ENCODE results near the gene CLIC5. TPM values are rescaled to one million over a fixed set of nuclear protein-coding genes. Genes with fewer than 3 reads are reported as not detected.

Gene CLIC5
- total RNA-seq, 2 experiments from 2014 or later = 0.03 to 0.08 TPM

DNA sequence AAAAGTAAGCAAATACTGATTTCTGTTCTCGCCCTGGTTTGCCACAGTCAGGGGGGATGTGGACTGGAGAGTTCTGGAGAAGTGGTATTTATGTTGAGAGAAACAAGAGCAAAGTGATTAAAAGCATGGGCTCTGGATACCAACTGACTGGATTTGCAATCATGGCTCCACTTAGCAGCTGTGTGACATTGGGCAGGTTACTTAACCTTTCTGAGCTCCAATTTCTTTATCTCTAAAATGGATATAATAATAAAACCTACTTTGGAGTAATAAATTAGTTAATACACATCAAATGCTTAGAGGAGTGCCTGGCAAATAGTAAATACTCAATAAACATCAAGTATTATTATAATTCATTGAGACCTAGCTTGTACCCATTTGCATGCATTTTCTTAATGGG lies 111.7 kb downstream of the CLIC5 start:
- TF ChIP-seq, protein P1, sequence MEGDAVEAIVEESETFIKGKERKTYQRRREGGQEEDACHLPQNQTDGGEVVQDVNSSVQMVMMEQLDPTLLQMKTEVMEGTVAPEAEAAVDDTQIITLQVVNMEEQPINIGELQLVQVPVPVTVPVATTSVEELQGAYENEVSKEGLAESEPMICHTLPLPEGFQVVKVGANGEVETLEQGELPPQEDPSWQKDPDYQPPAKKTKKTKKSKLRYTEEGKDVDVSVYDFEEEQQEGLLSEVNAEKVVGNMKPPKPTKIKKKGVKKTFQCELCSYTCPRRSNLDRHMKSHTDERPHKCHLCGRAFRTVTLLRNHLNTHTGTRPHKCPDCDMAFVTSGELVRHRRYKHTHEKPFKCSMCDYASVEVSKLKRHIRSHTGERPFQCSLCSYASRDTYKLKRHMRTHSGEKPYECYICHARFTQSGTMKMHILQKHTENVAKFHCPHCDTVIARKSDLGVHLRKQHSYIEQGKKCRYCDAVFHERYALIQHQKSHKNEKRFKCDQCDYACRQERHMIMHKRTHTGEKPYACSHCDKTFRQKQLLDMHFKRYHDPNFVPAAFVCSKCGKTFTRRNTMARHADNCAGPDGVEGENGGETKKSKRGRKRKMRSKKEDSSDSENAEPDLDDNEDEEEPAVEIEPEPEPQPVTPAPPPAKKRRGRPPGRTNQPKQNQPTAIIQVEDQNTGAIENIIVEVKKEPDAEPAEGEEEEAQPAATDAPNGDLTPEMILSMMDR (conservative IDR thresholded peaks at IDR 0.05; ENCODE audit: low read length) = no peak
- no peak for TF ChIP-seq EZH2phosphoT487 (IDR thresholded peaks at IDR 0.05; ENCODE audit: borderline replicate concordance, low read depth, low read length)
- ChIA-PET POLR2A (interaction anchor here (0.6 kb wide), 1 partner anchor 606 kb away, joined by 3 read pairs; no protein-coding TSS in a partner anchor), CTCF (ENCODE audit: unreplicated experiment) (no interaction called here)
- Histone ChIP-seq H3K4me3 (ENCODE audit: low read depth, low read length, poor library complexity, severe bottlenecking) (no peak overlapping the region), H3K9me2 (ENCODE audit: insufficient read depth, low read length) (no peaks in the 10 kb centered on the region), H3K79me2 (ENCODE audit: insufficient read depth, low read depth, low read length) (no peaks in the 10 kb centered on the region), H3K36me3 (ENCODE audit: insufficient read depth, low read length) (no peaks in the 10 kb centered on the region), H4K20me1 (ENCODE audit: insufficient read depth, low read length) (no peaks in the 10 kb centered on the region), H3K9me3 (ENCODE audit: low read length) (no peaks in the 10 kb centered on the region), H3K4me2 (ENCODE audit: low read length) (no peak overlapping the region), H2AFZ (ENCODE audit: low read length) (no peak overlapping the region), H3K4me1 (ENCODE audit: insufficient read depth, low read length, poor library complexity, severe bottlenecking) (no peaks in the 10 kb centered on the region), H3K27ac (ENCODE audit: low read depth, low read length, poor library complexity, severe bottlenecking) (no peak overlapping the region)
- intact Hi-C loops (cut with micrococcal nuclease; ENCODE audit: unreplicated experiment) = no loop called here
- no peak for DNase-seq (ENCODE audit: low spot score)
- no TSS peak for BruUV-seq (replicated peaks)

DNA sequence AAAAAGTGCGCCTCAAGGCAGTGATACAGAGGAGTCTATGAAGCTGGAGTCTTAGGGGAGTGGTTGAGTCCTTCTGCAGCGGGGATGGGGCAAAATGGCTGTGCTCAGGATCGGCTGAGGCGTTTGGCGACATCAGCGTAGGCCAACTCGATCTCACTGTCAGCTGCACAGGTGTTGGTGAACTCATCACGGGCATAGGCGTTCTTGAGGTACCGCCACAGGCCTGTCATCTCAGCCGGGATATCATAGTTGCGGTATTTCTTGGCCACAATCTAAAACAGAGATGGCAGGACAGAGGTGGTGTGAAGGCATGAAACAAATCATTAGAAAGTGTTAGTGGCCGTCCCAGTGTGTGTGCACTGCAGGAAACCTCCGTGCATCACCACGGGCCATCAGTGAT lies 112.7 kb downstream of the CLIC5 start:
- TF ChIP-seq, protein P1 (conservative IDR thresholded peaks at IDR 0.05; ENCODE audit: low read length) = no peak
- no peak for TF ChIP-seq EZH2phosphoT487 (IDR thresholded peaks at IDR 0.05; ENCODE audit: borderline replicate concordance, low read depth, low read length)

DNA sequence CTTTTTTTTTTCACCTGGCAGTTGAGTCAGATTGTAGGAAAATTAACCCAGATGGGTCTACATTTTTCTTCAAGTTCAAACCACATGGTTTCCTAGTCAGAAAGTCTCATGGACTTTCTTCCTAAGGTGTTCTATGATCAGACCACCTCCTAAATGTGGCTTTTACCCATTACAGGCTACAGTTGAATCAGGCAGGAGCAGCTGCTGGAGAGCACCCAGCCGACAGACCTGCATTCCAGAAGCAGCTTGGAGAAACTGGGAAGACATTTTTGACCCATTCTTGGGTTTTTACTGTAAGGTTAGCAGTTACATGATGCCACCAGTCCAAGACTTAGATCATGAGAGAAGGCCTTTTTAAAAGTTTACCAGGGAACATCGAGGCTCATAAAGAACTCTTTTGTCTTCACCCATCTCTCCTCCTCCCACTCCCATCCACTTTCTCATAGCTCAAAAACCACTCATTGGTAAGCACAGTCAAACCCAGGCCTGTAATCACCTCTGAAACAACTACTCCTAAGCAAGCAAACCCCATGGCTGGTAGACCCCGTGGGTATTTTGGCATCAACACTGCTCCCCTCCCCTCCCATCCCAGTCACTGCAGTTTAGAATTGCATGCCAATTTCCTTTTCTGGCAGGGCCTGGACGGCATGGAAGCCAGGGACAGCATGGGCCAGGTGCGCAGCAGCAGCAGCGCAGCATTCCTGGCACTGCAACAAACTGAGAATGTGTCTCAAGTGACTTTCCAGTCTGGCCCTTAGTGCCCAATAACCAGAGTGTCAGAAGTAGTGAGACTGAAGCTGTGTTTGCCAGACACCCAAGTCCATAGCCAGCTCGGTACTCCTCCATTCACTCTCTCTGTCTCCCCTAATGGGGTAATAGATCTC lies 113.7 kb downstream of the CLIC5 start:
- H3K9me3 ChIP-seq (ENCODE audit: low read length) = no peaks in the 10 kb centered on the region
- no peaks in the 10 kb centered on the region for H3K4me1 ChIP-seq (ENCODE audit: insufficient read depth, low read length, poor library complexity, severe bottlenecking)
- no peak overlapping the region for H3K4me3 ChIP-seq (ENCODE audit: low read depth, low read length, poor library complexity, severe bottlenecking)
- ChIA-PET CTCF (ENCODE audit: unreplicated experiment) (no interaction called here), POLR2A (interaction anchor here (0.7 kb wide), 1 partner anchor 11 kb away, joined by 5 read pairs; no protein-coding TSS in a partner anchor)
- no peak overlapping the region for H2AFZ ChIP-seq (ENCODE audit: low read length)
- H3K9me2 ChIP-seq (ENCODE audit: insufficient read depth, low read length) = no peaks in the 10 kb centered on the region
- H3K36me3 ChIP-seq (ENCODE audit: insufficient read depth, low read length) = no peaks in the 10 kb centered on the region
- no TSS peak for BruUV-seq (replicated peaks)
- TF ChIP-seq, protein P1 (conservative IDR thresholded peaks at IDR 0.05; ENCODE audit: low read length) = no peak
- TF ChIP-seq EZH2phosphoT487 (IDR thresholded peaks at IDR 0.05; ENCODE audit: borderline replicate concordance, low read depth, low read length) = no peak
- intact Hi-C loops (cut with micrococcal nuclease; ENCODE audit: unreplicated experiment) = no loop called here
- H3K27ac ChIP-seq (ENCODE audit: low read depth, low read length, poor library complexity, severe bottlenecking) = no peak overlapping the region
- no peaks in the 10 kb centered on the region for H4K20me1 ChIP-seq (ENCODE audit: insufficient read depth, low read length)
- H3K4me2 ChIP-seq (ENCODE audit: low read length) = no peak overlapping the region
- no peak for DNase-seq (ENCODE audit: low spot score)
- no peaks in the 10 kb centered on the region for H3K79me2 ChIP-seq (ENCODE audit: insufficient read depth, low read depth, low read length)

More for the DNA sequence above, 112.7 kb downstream of the CLIC5 start:
- ChIA-PET POLR2A (no interaction called here), CTCF (ENCODE audit: unreplicated experiment) (no interaction called here)
- Histone ChIP-seq H4K20me1 (ENCODE audit: insufficient read depth, low read length) (no peaks in the 10 kb centered on the region), H3K9me3 (ENCODE audit: low read length) (no peaks in the 10 kb centered on the region), H3K4me3 (ENCODE audit: low read depth, low read length, poor library complexity, severe bottlenecking) (no peak overlapping the region), H3K4me2 (ENCODE audit: low read length) (no peak overlapping the region), H2AFZ (ENCODE audit: low read length) (no peak overlapping the region), H3K27ac (ENCODE audit: low read depth, low read length, poor library complexity, severe bottlenecking) (no peak overlapping the region), H3K36me3 (ENCODE audit: insufficient read depth, low read length) (no peaks in the 10 kb centered on the region), H3K9me2 (ENCODE audit: insufficient read depth, low read length) (no peaks in the 10 kb centered on the region), H3K79me2 (ENCODE audit: insufficient read depth, low read depth, low read length) (no peaks in the 10 kb centered on the region), H3K4me1 (ENCODE audit: insufficient read depth, low read length, poor library complexity, severe bottlenecking) (no peaks in the 10 kb centered on the region)
- no TSS peak for BruUV-seq (replicated peaks)
- no peak for DNase-seq (ENCODE audit: low spot score)
- intact Hi-C loops (cut with micrococcal nuclease; ENCODE audit: unreplicated experiment) = no loop called here
